WTC11 (cell line): ENCODE results near the gene DAAM2. TPM values are rescaled to one million over a fixed set of nuclear protein-coding genes. Genes with fewer than 3 reads are reported as not detected.

ENCODE experiments used
- ATAC-seq: fragments of 200-7000 bp; cut with Tn5 transposase; 2 replicates; pipeline ENCODE4 v1.10.0; 2021; ENCODE audit warnings: mild to moderate bottlenecking, moderate library complexity
- CTCF ChIA-PET: fragments of 300-600 bp; sonication (Branson Sonifier 250); formaldehyde crosslinking; loops from one replicate; lab custom pipeline; 2021; ENCODE audit warnings: antibody characterized with exemption; lab: Charles Lee
- POLR2A ChIA-PET: fragments of 350-600 bp; sonication (Branson Sonifier 250); formaldehyde crosslinking; loops from one replicate; lab custom pipeline; 2021; ENCODE audit warnings: antibody characterized with exemption; lab: Charles Lee
- DNase-seq: peaks from one replicate; pipeline ENCODE4 v3.0.0; 2021; ENCODE audit warnings: low spot score
- H3K27ac Mint-ChIP-seq: 2 replicates; pipeline ENCODE4 v1.8.0; 2021; ENCODE audit warnings: mixed read lengths
- H3K27me3 Mint-ChIP-seq: 2 replicates; pipeline ENCODE4 v1.8.0; 2021; ENCODE audit warnings: low read depth, mild to moderate bottlenecking, moderate library complexity, mixed read lengths
- H3K36me3 Mint-ChIP-seq: 2 replicates; pipeline ENCODE4 v1.8.0; 2021; ENCODE audit warnings: mixed read lengths
- H3K4me1 Mint-ChIP-seq: 2 replicates; pipeline ENCODE4 v1.8.0; 2022; ENCODE audit warnings: mixed read lengths
- H3K4me3 Mint-ChIP-seq: 2 replicates; pipeline ENCODE4 v1.8.0; 2021; ENCODE audit warnings: mild to moderate bottlenecking, moderate library complexity, mixed read lengths
- H3K9me3 Mint-ChIP-seq: 2 replicates; pipeline ENCODE4 v1.8.0; 2021; ENCODE audit warnings: mixed read lengths
- E2F1 ChIP-seq: sonication (generic); formaldehyde crosslinking; IDR thresholded peaks from 2 replicates; pipeline ENCODE4 v1.8.0; 2022; ENCODE audit warnings: mild to moderate bottlenecking, missing genetic modification reagents
- ESRRA ChIP-seq: sonication (generic); formaldehyde crosslinking; IDR thresholded peaks from 2 replicates; pipeline ENCODE4 v1.8.1; 2022; ENCODE audit warnings: mild to moderate bottlenecking, missing genetic modification reagents, borderline replicate concordance
- MXD4 ChIP-seq: fragments of 250-450 bp; sonication (Bioruptor Pico); IDR thresholded peaks from 2 replicates; pipeline ENCODE4 v1.8.0; 2021; ENCODE audit warnings: mild to moderate bottlenecking, moderate library complexity, borderline replicate concordance
- NFE2L1 ChIP-seq: sonication (generic); formaldehyde crosslinking; IDR thresholded peaks from 2 replicates; pipeline ENCODE4 v1.8.1; 2023; ENCODE audit warnings: missing genetic modification reagents
- NR1H2 ChIP-seq: sonication (generic); formaldehyde crosslinking; IDR thresholded peaks from 2 replicates; pipeline ENCODE4 v1.9.0; 2021; ENCODE audit warnings: mild to moderate bottlenecking, moderate library complexity, missing genetic modification reagents
- NR2C2 ChIP-seq: sonication (generic); formaldehyde crosslinking; IDR thresholded peaks from 2 replicates; pipeline ENCODE4 v1.8.0; 2022; ENCODE audit warnings: mild to moderate bottlenecking, missing genetic modification reagents
- NR3C1 ChIP-seq: sonication (generic); formaldehyde crosslinking; conservative IDR thresholded peaks from 2 replicates; pipeline ENCODE4 v1.8.1; 2023; ENCODE audit warnings: low read depth, mild to moderate bottlenecking, missing genetic modification reagents
- SOX15 ChIP-seq: fragments of 250-450 bp; sonication (Bioruptor Pico); IDR thresholded peaks from 2 replicates; pipeline ENCODE4 v1.9.0; 2021; ENCODE audit warnings: mild to moderate bottlenecking
- ZBTB21 ChIP-seq: sonication (generic); formaldehyde crosslinking; IDR thresholded peaks from 2 replicates; pipeline ENCODE4 v1.8.1; 2023; ENCODE audit warnings: mild to moderate bottlenecking, missing genetic modification reagents, borderline replicate concordance
- ZNF219 ChIP-seq: sonication (generic); formaldehyde crosslinking; IDR thresholded peaks from 2 replicates; pipeline ENCODE4 v1.8.0; 2023; ENCODE audit warnings: missing genetic modification reagents, mild to moderate bottlenecking, borderline replicate concordance
- ZNF512 ChIP-seq: sonication (generic); formaldehyde crosslinking; IDR thresholded peaks from 2 replicates; pipeline ENCODE4 v1.8.1; 2022; ENCODE audit warnings: missing genetic modification reagents, borderline replicate concordance
- ZNF671 ChIP-seq: fragments of 250-450 bp; sonication (Bioruptor Pico); IDR thresholded peaks from 2 replicates; pipeline ENCODE4 v1.8.0; 2021; ENCODE audit warnings: mild to moderate bottlenecking
- ZSCAN18 ChIP-seq: fragments of 250-450 bp; sonication (Bioruptor Pico); IDR thresholded peaks from 2 replicates; pipeline ENCODE4 v2.1.2; 2022; ENCODE audit warnings: mild to moderate bottlenecking, moderate library complexity
- total RNA-seq: library from RNA; stranded (reverse); gene quantifications from 3 replicates; pipeline ENCODE4 v1.2.3, GENCODE V29; 2021
- TF ChIP-seq, protein P1 (sequence below): fragments of 250-450 bp; sonication (Bioruptor Pico); IDR thresholded peaks from 2 replicates; pipeline ENCODE4 v1.9.0; 2021; ENCODE audit warnings: mild to moderate bottlenecking
- TF ChIP-seq, protein P2 (sequence below): sonication (generic); formaldehyde crosslinking; IDR thresholded peaks from 2 replicates; pipeline ENCODE4 v1.8.0; 2023; ENCODE audit warnings: missing genetic modification reagents, mild to moderate bottlenecking, borderline replicate concordance

Gene DAAM2
- total RNA-seq, 1 experiment from 2014 or later, result 2.0 TPM

- TF ChIP-seq, protein P1, sequence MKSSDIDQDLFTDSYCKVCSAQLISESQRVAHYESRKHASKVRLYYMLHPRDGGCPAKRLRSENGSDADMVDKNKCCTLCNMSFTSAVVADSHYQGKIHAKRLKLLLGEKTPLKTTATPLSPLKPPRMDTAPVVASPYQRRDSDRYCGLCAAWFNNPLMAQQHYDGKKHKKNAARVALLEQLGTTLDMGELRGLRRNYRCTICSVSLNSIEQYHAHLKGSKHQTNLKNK, result no peak
- TF ChIP-seq ZSCAN18 (CRISPR knock-in tag), result no peak
- TF ChIP-seq SOX15, result no peak
Observed at GRCh38 chr6:39841923-39842322, 49.7 kb downstream of the DAAM2 start (continued).

- CTCF ChIA-PET, result interaction anchor here (0.6 to 1.0 kb wide), 2 partner anchors 39 to 768 kb away, joined by 3 read pairs; no protein-coding TSS in a partner anchor
- no peaks in the 10 kb centered on the region; the same call in 1 of the 2 replicates for H3K9me3 Mint-ChIP-seq
- H3K4me3 Mint-ChIP-seq, result no peak overlapping the region
- ATAC-seq, result no peak
- no peak for DNase-seq
- TF ChIP-seq, protein P2, sequence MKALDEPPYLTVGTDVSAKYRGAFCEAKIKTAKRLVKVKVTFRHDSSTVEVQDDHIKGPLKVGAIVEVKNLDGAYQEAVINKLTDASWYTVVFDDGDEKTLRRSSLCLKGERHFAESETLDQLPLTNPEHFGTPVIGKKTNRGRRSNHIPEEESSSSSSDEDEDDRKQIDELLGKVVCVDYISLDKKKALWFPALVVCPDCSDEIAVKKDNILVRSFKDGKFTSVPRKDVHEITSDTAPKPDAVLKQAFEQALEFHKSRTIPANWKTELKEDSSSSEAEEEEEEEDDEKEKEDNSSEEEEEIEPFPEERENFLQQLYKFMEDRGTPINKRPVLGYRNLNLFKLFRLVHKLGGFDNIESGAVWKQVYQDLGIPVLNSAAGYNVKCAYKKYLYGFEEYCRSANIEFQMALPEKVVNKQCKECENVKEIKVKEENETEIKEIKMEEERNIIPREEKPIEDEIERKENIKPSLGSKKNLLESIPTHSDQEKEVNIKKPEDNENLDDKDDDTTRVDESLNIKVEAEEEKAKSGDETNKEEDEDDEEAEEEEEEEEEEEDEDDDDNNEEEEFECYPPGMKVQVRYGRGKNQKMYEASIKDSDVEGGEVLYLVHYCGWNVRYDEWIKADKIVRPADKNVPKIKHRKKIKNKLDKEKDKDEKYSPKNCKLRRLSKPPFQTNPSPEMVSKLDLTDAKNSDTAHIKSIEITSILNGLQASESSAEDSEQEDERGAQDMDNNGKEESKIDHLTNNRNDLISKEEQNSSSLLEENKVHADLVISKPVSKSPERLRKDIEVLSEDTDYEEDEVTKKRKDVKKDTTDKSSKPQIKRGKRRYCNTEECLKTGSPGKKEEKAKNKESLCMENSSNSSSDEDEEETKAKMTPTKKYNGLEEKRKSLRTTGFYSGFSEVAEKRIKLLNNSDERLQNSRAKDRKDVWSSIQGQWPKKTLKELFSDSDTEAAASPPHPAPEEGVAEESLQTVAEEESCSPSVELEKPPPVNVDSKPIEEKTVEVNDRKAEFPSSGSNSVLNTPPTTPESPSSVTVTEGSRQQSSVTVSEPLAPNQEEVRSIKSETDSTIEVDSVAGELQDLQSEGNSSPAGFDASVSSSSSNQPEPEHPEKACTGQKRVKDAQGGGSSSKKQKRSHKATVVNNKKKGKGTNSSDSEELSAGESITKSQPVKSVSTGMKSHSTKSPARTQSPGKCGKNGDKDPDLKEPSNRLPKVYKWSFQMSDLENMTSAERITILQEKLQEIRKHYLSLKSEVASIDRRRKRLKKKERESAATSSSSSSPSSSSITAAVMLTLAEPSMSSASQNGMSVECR (CRISPR knock-in tag), result no peak
- TF ChIP-seq ZBTB21 (no peak), ZNF671 (CRISPR knock-in tag) (no peak), ZNF512 (CRISPR knock-in tag) (no peak), NR1H2 (CRISPR knock-in tag) (no peak), E2F1 (CRISPR knock-in tag) (no peak), NR2C2 (no peak), ZNF219 (CRISPR knock-in tag) (no peak), NFE2L1 (CRISPR knock-in tag) (no peak), NR3C1 (CRISPR knock-in tag) (no peak), MXD4 (CRISPR knock-in tag) (no peak), ESRRA (no peak)
- TF ChIP-seq, protein P1, result no peak
- TF ChIP-seq, all 79 proteins: peak for 0
- peaks cover 24% of the 10 kb centered on the region for H3K4me1 Mint-ChIP-seq
- no peaks in the 10 kb centered on the region for H3K27me3 Mint-ChIP-seq
- POLR2A ChIA-PET, result no interaction called here
- H3K36me3 Mint-ChIP-seq, result no peaks in the 10 kb centered on the region
- no peak overlapping the region for H3K27ac Mint-ChIP-seq
Observed at GRCh38 chr6:39843305-39844020, 51.3 kb downstream of the DAAM2 start.
